ENCODE data around the gene LEMD2. TPM values are rescaled to one million over a fixed set of nuclear protein-coding genes. Genes with fewer than 3 reads are reported as not detected.

LEMD2 gene
- total RNA-seq, 2 donors from 2014 or later = 57.4 to 77.2 TPM

Other genes starting within 250 kb of the LEMD2 start
- 10 to 100 TPM; 13.8 to 14.0 TPM for gene BAK1, start 208.9 kb downstream of the LEMD2 start, total RNA-seq
- gene ITPR3, start 167.8 kb downstream of the LEMD2 start, total RNA-seq = 10 to 100 TPM; 15.2 to 21.2 TPM
- gene UQCC2, start 77.4 kb downstream of the LEMD2 start, total RNA-seq = 10 to 100 TPM; 15.0 to 39.8 TPM
- gene IP6K3, start 42.2 kb downstream of the LEMD2 start, total RNA-seq = under 1 TPM; 0.27 to 0.56 TPM
- gene MLN, start 14.9 kb upstream of the LEMD2 start, total RNA-seq = not detected